GM12891 (cell line): ENCODE measurements around the gene PTPRN2.

Experiments used
- POLR2A ChIP-seq: IDR thresholded peaks from 2 replicates; pipeline ENCODE4 v1.6.1; 2011; ENCODE audit warnings: low read depth, low read length, control low read depth
- POLR2AphosphoS5 ChIP-seq: IDR thresholded peaks from 2 replicates; pipeline ENCODE4 v1.6.1; 2011; ENCODE audit warnings: low read depth, low read length, control low read depth
- SPI1 ChIP-seq: IDR thresholded peaks from 2 replicates; pipeline ENCODE4 v1.6.1; 2011; ENCODE audit warnings: low read depth, low read length, control low read depth

GRCh38 chr7:158292948-158293347 lies 294.7 kb downstream of the PTPRN2 start:
- TF ChIP-seq SPI1: no peak
- TF ChIP-seq POLR2AphosphoS5: no peak
- TF ChIP-seq POLR2A: no peak
